ENCODE measurements around the gene ARFGEF2. TPM values are rescaled to one million over a fixed set of nuclear protein-coding genes. Genes with fewer than 3 reads are reported as not detected.

ARFGEF2 gene
- polyA plus RNA-seq, 1 donor from 2014 or later = 19.8 TPM

- Histone ChIP-seq H3K4me2 (ENCODE audit: low read length) (no peak overlapping the region), H3K4me3 (ENCODE audit: low read length) (no peak overlapping the region), H4K20me1 (ENCODE audit: insufficient read depth) (no peaks in the 10 kb centered on the region), H3K79me2 (replicated peaks; ENCODE audit: insufficient read depth, low read length) (no peaks in the 10 kb centered on the region), H3K9me2 (ENCODE audit: insufficient read depth, low read length) (no peaks in the 10 kb centered on the region), H2AFZ (ENCODE audit: low read depth, low read length) (no peak overlapping the region), H3K27ac (ENCODE audit: low read length) (no peak overlapping the region), H3K27me3 (ENCODE audit: insufficient read depth, low read depth, low read length) (no peaks in the 10 kb centered on the region), H3K36me3 (ENCODE audit: insufficient read depth, low read length) (peaks cover 6% of the 10 kb centered on the region), H3K9ac (ENCODE audit: low read length) (no peak overlapping the region), H3K9me3 (ENCODE audit: low read length) (no peaks in the 10 kb centered on the region), H3F3A (ENCODE audit: insufficient read depth, low read length, poor library complexity, severe bottlenecking) (no peaks in the 10 kb centered on the region)
- TF ChIP-seq RAD21 (conservative IDR thresholded peaks at IDR 0.05) = no peak
- no peak for TF ChIP-seq TAF1 (IDR thresholded peaks at IDR 0.05; ENCODE audit: low read depth)
- no peak for TF ChIP-seq MXI1 (conservative IDR thresholded peaks at IDR 0.05; ENCODE audit: poor library complexity, severe bottlenecking)
- no peak for TF ChIP-seq REST (IDR thresholded peaks at IDR 0.05; ENCODE audit: borderline replicate concordance)
- TF ChIP-seq EP300 (conservative IDR thresholded peaks at IDR 0.05; ENCODE audit: poor library complexity, severe bottlenecking) = no peak
- no peak for TF ChIP-seq SMC3 (conservative IDR thresholded peaks at IDR 0.05; ENCODE audit: poor library complexity)
- TF ChIP-seq POLR2AphosphoS5 (IDR thresholded peaks at IDR 0.05) = no peak
- no peak for TF ChIP-seq CTCF (IDR thresholded peaks at IDR 0.05; ENCODE audit: poor library complexity, severe bottlenecking)
- TF ChIP-seq EZH2 (IDR thresholded peaks at IDR 0.05; ENCODE audit: borderline replicate concordance, insufficient read depth, low read length, poor library complexity, severe bottlenecking) = no peak
Observed at GRCh38 chr20:49029203-49029602, 107.7 kb downstream of the ARFGEF2 start.

DNA sequence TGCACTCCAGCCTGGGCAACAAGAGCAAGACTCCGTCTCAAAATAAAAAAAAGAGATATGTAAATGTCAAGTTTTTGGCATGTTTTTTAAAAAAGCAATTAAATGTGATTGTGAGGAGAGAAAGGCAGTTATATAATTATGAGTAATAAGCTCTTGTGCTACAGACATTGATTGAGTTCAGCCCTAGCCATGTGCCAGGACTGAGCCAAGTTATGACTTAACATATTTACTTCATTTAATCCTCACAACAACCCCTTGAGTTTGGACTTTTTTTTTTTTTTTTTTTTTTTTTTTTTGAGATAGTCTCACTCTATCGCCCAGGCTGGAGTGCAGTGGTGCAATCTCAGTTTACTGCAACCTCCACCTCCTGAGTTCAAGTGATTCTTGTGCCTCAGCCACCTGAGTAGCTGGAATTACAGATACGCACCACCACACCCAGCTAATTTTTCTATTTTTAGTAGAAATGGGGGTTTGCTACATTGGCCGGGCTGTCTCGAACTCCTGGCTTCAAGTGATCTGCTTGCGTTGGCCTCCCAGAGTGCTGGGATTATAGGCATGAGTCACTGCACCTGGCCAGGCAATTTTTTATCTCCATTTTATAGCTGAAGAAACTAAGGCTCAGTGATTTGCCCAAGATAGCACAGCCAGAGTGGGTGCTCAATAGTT lies 109.6 kb downstream of the ARFGEF2 start:
- Histone ChIP-seq H3K27me3 (ENCODE audit: insufficient read depth, low read depth, low read length) (no peaks in the 10 kb centered on the region), H2AFZ (ENCODE audit: low read depth, low read length) (no peak overlapping the region), H3K79me2 (replicated peaks; ENCODE audit: insufficient read depth, low read length) (no peaks in the 10 kb centered on the region), H3K9me3 (ENCODE audit: low read length) (no peaks in the 10 kb centered on the region), H3K9me2 (ENCODE audit: insufficient read depth, low read length) (no peaks in the 10 kb centered on the region), H3K27ac (ENCODE audit: low read length) (no peak overlapping the region), H3K4me2 (ENCODE audit: low read length) (no peak overlapping the region), H3K9ac (ENCODE audit: low read length) (no peak overlapping the region), H4K20me1 (ENCODE audit: insufficient read depth) (no peaks in the 10 kb centered on the region), H3K36me3 (ENCODE audit: insufficient read depth, low read length) (no peaks in the 10 kb centered on the region), H3F3A (ENCODE audit: insufficient read depth, low read length, poor library complexity, severe bottlenecking) (no peaks in the 10 kb centered on the region), H3K4me3 (ENCODE audit: low read length) (no peak overlapping the region)
- TF ChIP-seq MXI1 (conservative IDR thresholded peaks at IDR 0.05; ENCODE audit: poor library complexity, severe bottlenecking) = no peak
- TF ChIP-seq EP300 (conservative IDR thresholded peaks at IDR 0.05; ENCODE audit: poor library complexity, severe bottlenecking) = no peak
- TF ChIP-seq REST (IDR thresholded peaks at IDR 0.05; ENCODE audit: borderline replicate concordance) = no peak
- no peak for TF ChIP-seq EZH2 (IDR thresholded peaks at IDR 0.05; ENCODE audit: borderline replicate concordance, insufficient read depth, low read length, poor library complexity, severe bottlenecking)
- TF ChIP-seq RAD21 (conservative IDR thresholded peaks at IDR 0.05) = no peak
- no peak for TF ChIP-seq SMC3 (conservative IDR thresholded peaks at IDR 0.05; ENCODE audit: poor library complexity)
- no peak for TF ChIP-seq POLR2AphosphoS5 (IDR thresholded peaks at IDR 0.05)
- TF ChIP-seq CTCF (IDR thresholded peaks at IDR 0.05; ENCODE audit: poor library complexity, severe bottlenecking) = no peak
- no peak for TF ChIP-seq TAF1 (IDR thresholded peaks at IDR 0.05; ENCODE audit: low read depth)
